Keratinocyte (primary cell): ENCODE measurements around the gene GAB2. TPM values are rescaled to one million over a fixed set of nuclear protein-coding genes. Genes with fewer than 3 reads are reported as not detected.

Experiments used
- DNase-seq: peaks from one replicate; pipeline ENCODE4 v3.0.0-alpha.2; 2011; ENCODE audit warnings: low read depth, missing footprints, low spot score
- FAIRE-seq: peaks from 2 replicates; lab custom pipeline; 2011; peaks lifted over from hg19 to GRCh38; lab: Jason Lieb, UNC
- H2AFZ ChIP-seq: 2 replicates; pipeline ENCODE4 v1.6.0; 2012; ENCODE audit warnings: low read length, control low read depth, inconsistent platforms; ENCODE audit not compliant: control insufficient read depth
- H3K27ac ChIP-seq: 2 replicates; pipeline ENCODE4 v1.5.1; 2011; ENCODE audit warnings: low read length; ENCODE audit not compliant: control insufficient read depth, insufficient read depth
- H3K27me3 ChIP-seq: 3 replicates; pipeline ENCODE4 v1.6.0; 2011; ENCODE audit warnings: low read length; ENCODE audit not compliant: control insufficient read depth, insufficient read depth; ENCODE audit errors: extremely low read depth
- H3K36me3 ChIP-seq, 2 experiments: 2 replicates in 1 of 2; 3 replicates in 1 of 2; pipeline ENCODE4 v1.5.1; 2011; ENCODE audit warnings: low read length in 2 of 2, mild to moderate bottlenecking in 1 of 2; ENCODE audit not compliant: control insufficient read depth in 2 of 2, insufficient read depth in 2 of 2; ENCODE audit errors: extremely low read depth in 1 of 2
- H3K4me1 ChIP-seq: 3 replicates; pipeline ENCODE4 v1.5.1; 2011; ENCODE audit warnings: low read length; ENCODE audit not compliant: control insufficient read depth, insufficient read depth; ENCODE audit errors: extremely low read depth
- H3K4me2 ChIP-seq: 3 replicates; pipeline ENCODE4 v1.6.0; 2011; ENCODE audit warnings: low read depth, low read length; ENCODE audit not compliant: control insufficient read depth, insufficient read depth; ENCODE audit errors: extremely low read depth
- H3K4me3 ChIP-seq, 3 experiments: fragments of 200-600 bp in 1 of 3; sonication (generic) in 1 of 3; 2 replicates in 2 of 3; 3 replicates in 1 of 3; pipeline ENCODE4 v1.5.1; 2011 to 2016; ENCODE audit warnings: low read length in 3 of 3, mild to moderate bottlenecking in 3 of 3, control low read depth in 2 of 3, inconsistent platforms in 1 of 3, low read depth in 1 of 3, mixed read lengths in 1 of 3, mixed run types in 1 of 3, moderate library complexity in 1 of 3; ENCODE audit not compliant: control insufficient read depth in 2 of 3, insufficient read depth in 2 of 3; ENCODE audit errors: extremely low read depth in 1 of 3
- H3K79me2 ChIP-seq: 2 replicates; pipeline ENCODE4 v1.6.0; 2012; ENCODE audit warnings: low read length; ENCODE audit not compliant: control insufficient read depth, insufficient read depth
- H3K9ac ChIP-seq: 3 replicates; pipeline ENCODE4 v1.6.0; 2011; ENCODE audit warnings: low read length; ENCODE audit not compliant: control insufficient read depth, insufficient read depth; ENCODE audit errors: extremely low read depth
- H3K9me1 ChIP-seq: 3 replicates; pipeline ENCODE4 v1.6.0; 2011; ENCODE audit warnings: low read length; ENCODE audit not compliant: control insufficient read depth, insufficient read depth; ENCODE audit errors: extremely low read depth
- H3K9me3 ChIP-seq: 2 replicates; pipeline ENCODE4 v1.5.1; 2012; ENCODE audit warnings: low read depth, low read length; ENCODE audit not compliant: control insufficient read depth
- H4K20me1 ChIP-seq: 3 replicates; pipeline ENCODE4 v1.6.0; 2011; ENCODE audit warnings: low read length; ENCODE audit not compliant: control insufficient read depth, insufficient read depth; ENCODE audit errors: extremely low read depth
- EZH2 ChIP-seq: IDR thresholded peaks from one replicate; pipeline ENCODE4 v1.6.1; 2012; ENCODE audit warnings: inconsistent platforms, mild to moderate bottlenecking, low read length, moderate library complexity
- dilution Hi-C: fragments of 300-500 bp; cut with MboI; formaldehyde crosslinking; loops from one replicate; pipeline ENCODE4 v1.7.0; 2020; ENCODE audit warnings: low sequenced_read_pairs; ENCODE audit not compliant: extremely low pct_ligation_motif_present
- polyA plus RNA-seq, 5 experiments: library from polyadenylated mRNA; depleted of rRNA in 3 of 5; stranded (reverse) in 3 of 5; stranded (forward) in 1 of 5; unstranded in 1 of 5; fragments of >200 nt; gene quantifications; 1 replicate in 1 of 5; 2 replicates in 3 of 5; 3 replicates in 1 of 5; pipeline versions ENCODE4 v1.2.1 to v1.2.3, GENCODE V29; 2011 to 2012; ENCODE audit warnings: missing spikeins in 2 of 5, low read depth in 1 of 5, low replicate concordance in 1 of 5
- TF ChIP-seq, protein P1 (sequence below), 3 experiments: IDR thresholded peaks in 1 of 3; conservative IDR thresholded peaks in 1 of 3; optimal IDR thresholded peaks in 1 of 3; 2 replicates in 2 of 3; 3 replicates in 1 of 3; pipeline versions ENCODE3 to v1.5.1; 2011; ENCODE audit warnings: low read length in 3 of 3, mild to moderate bottlenecking in 3 of 3, moderate library complexity in 2 of 3, control low read depth in 1 of 3, inconsistent platforms in 1 of 3; ENCODE audit not compliant: insufficient read depth in 2 of 3; ENCODE audit errors: extremely low read depth in 1 of 3

GAB2 gene
- polyA plus RNA-seq, 1 donor (not counting 4 experiments of a cell fraction or from before 2014, with no cell fraction given): 0.68 TPM

DNA sequence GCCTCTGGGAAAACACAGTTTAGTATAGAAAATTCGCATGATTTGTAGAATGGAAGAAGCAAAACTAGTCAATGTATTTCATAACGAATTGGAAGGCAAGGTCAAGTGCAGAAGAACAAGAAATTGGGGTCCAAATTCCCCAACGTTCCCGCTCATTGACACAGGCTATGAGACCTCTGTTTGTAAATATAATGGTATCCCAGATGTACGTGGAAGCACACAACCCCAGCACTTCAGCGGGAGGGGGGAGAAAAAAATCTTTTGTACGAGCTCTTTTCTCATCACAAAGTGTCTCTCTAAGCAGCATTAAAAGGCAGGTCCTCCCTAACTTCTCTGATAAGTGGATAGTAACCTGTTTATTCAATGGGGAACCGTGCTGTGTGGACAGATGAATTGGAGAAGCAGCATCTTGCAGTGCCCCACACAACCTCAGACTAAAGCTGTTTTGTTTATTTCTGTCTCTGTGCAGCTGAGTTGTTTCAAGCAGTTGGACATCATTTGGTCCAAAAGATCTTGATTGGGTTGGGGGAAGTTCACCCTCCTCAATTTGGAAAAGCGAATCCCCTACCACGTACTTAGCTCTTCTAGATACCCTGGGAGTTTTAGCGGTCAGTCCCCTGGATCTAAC lies 1.1 kb upstream of the GAB2 start:
- dilution Hi-C loops: no loop called here
- no peaks in the 10 kb centered on the region for H3K9me3 ChIP-seq
- peak overlapping the region in 1 of 3 experiments; percentile 62 for H3K4me3 ChIP-seq
- no peaks in the 10 kb centered on the region for H3K9me1 ChIP-seq
- no peak for DNase-seq
- H3K4me1 ChIP-seq: peaks cover 20% of the 10 kb centered on the region
- no peaks in the 10 kb centered on the region for H3K36me3 ChIP-seq
- H3K79me2 ChIP-seq: no peaks in the 10 kb centered on the region
- TF ChIP-seq, protein P1, sequence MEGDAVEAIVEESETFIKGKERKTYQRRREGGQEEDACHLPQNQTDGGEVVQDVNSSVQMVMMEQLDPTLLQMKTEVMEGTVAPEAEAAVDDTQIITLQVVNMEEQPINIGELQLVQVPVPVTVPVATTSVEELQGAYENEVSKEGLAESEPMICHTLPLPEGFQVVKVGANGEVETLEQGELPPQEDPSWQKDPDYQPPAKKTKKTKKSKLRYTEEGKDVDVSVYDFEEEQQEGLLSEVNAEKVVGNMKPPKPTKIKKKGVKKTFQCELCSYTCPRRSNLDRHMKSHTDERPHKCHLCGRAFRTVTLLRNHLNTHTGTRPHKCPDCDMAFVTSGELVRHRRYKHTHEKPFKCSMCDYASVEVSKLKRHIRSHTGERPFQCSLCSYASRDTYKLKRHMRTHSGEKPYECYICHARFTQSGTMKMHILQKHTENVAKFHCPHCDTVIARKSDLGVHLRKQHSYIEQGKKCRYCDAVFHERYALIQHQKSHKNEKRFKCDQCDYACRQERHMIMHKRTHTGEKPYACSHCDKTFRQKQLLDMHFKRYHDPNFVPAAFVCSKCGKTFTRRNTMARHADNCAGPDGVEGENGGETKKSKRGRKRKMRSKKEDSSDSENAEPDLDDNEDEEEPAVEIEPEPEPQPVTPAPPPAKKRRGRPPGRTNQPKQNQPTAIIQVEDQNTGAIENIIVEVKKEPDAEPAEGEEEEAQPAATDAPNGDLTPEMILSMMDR (optimal IDR thresholded peaks at IDR 0.05 in 1 of 3, IDR thresholded peaks at IDR 0.05 in 1 of 3, conservative IDR thresholded peaks at IDR 0.05 in 1 of 3; ENCODE audit: extremely low read depth in 1 of 3, insufficient read depth in 2 of 3, low read length in 3 of 3): no peak
- TF ChIP-seq EZH2: no peak
- no peak overlapping the region for H2AFZ ChIP-seq
- FAIRE-seq: no peak
- peak overlapping the region; percentile 86 for H3K4me2 ChIP-seq
- H3K9ac ChIP-seq: peak overlapping the region; percentile 74
- no peaks in the 10 kb centered on the region for H4K20me1 ChIP-seq
- H3K27ac ChIP-seq: no peak overlapping the region
- peaks cover 13% of the 10 kb centered on the region for H3K27me3 ChIP-seq

DNA sequence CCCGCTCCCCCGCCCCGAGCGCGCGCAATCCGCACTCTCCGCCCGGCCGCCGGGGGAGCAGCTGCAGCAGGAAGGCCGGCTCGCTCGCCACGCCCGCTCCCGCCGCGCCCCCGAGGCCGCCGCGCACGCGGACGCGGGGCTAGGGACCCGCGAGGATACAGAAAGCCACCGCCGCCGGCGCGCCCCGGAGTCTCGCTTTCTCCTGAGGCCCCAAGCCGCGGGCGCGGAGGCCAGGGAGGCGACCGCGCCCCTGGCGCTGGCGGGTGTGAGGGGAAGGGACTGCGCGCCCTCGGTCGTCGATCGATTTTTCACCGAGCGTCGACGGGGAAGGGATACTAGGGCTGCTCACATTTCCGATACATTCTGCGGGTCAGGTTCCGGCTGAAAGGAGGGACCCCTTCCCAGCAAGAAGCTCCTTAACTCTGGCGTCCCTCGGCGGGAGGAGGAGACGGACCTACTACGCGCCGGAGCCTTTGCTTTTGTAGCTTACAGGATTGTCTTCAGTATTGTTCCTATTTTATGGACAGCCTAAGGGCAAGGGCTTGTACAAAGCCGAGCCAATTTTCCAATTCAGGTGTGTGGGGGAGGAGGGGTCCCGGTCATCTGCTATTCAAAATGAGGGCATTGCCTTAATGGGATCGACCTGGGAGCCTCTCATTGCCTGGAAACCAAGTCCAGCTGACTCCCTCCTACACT lies 416 bp upstream of the GAB2 start:
- Histone ChIP-seq H3K79me2 (no peaks in the 10 kb centered on the region), H3K27me3 (peaks cover 13% of the 10 kb centered on the region), H3K27ac (no peak overlapping the region), H3K4me2 (peak overlapping the region; percentile 86), H3K4me3 (peak overlapping the region; percentile 49 to 62 (median 56)), H3K9me3 (no peaks in the 10 kb centered on the region), H3K9me1 (no peaks in the 10 kb centered on the region), H2AFZ (peak overlapping the region; percentile 70), H3K9ac (peak overlapping the region; percentile 74), H3K36me3 (no peaks in the 10 kb centered on the region), H3K4me1 (peaks cover 20% of the 10 kb centered on the region), H4K20me1 (no peaks in the 10 kb centered on the region)
- DNase-seq: no peak
- dilution Hi-C loops: no loop called here
- no peak for FAIRE-seq
- no peak for TF ChIP-seq EZH2
- TF ChIP-seq, protein P1 (optimal IDR thresholded peaks at IDR 0.05 in 1 of 3, IDR thresholded peaks at IDR 0.05 in 1 of 3, conservative IDR thresholded peaks at IDR 0.05 in 1 of 3; ENCODE audit: extremely low read depth in 1 of 3, insufficient read depth in 2 of 3, low read length in 3 of 3): peak in 1 of 3 experiments; percentile 2
